ENCODE measurements around the gene ZNF469.

- no peak for TF ChIP-seq POLR2A (IDR thresholded peaks at IDR 0.05; ENCODE audit: low read depth, low read length)
- no peak for TF ChIP-seq JUN (IDR thresholded peaks at IDR 0.05; ENCODE audit: borderline replicate concordance, insufficient read depth, insufficient read length, low read depth)
- no peak for TF ChIP-seq CTCF (IDR thresholded peaks at IDR 0.05; ENCODE audit: extremely low read depth in 1 of 2, insufficient read depth in 1 of 2, low read depth in 1 of 2, low read length in 2 of 2)
- no peak for TF ChIP-seq MAX (IDR thresholded peaks at IDR 0.05; ENCODE audit: insufficient read depth, insufficient read length)
- no peak for TF ChIP-seq POLR2AphosphoS5 (IDR thresholded peaks at IDR 0.05; ENCODE audit: insufficient read depth, low read depth, low read length)
These were observed 19.4 kb upstream of the ZNF469 start for GRCh38 chr16:88363239-88363891.
